H1 (cell line): ENCODE data around the gene EDEM2. TPM values are rescaled to one million over a fixed set of nuclear protein-coding genes. Genes with fewer than 3 reads are reported as not detected.

Experiments used
- CTCF ChIA-PET: fragments of 300-600 bp; sonication (Branson Sonifier 250); formaldehyde crosslinking; loops from one replicate; lab custom pipeline; 2021; ENCODE audit not compliant: partially characterized antibody; lab: Charles Lee
- POLR2A ChIA-PET: fragments of 300-600 bp; sonication (Branson Sonifier 250); formaldehyde crosslinking; loops from one replicate; lab custom pipeline; 2021; ENCODE audit warnings: inconsistent platforms; ENCODE audit not compliant: partially characterized antibody; lab: Charles Lee
- DNase-seq, 2 experiments: peaks; one replicate each; pipeline versions ENCODE4 v3.0.0 to v3.0.0-alpha.2; 2010 to 2022; ENCODE audit warnings: low spot score in 2 of 2, low read depth in 1 of 2, mixed read lengths in 1 of 2
- FAIRE-seq: peaks from 2 replicates; lab custom pipeline; 2011; peaks lifted over from hg19 to GRCh38; lab: Jason Lieb, UNC
- H2AFZ ChIP-seq: 2 replicates; pipeline ENCODE4 v1.8.1; 2012; ENCODE audit warnings: low read length, inconsistent platforms
- H2AK5ac ChIP-seq: 2 replicates; pipeline ENCODE4 v1.6.1; 2013; ENCODE audit warnings: low read depth, low read length
- H2BK120ac ChIP-seq: replicated peaks from 2 replicates; pipeline ENCODE3; 2013; ENCODE audit warnings: low read depth, low read length, inconsistent platforms
- H2BK12ac ChIP-seq: 2 replicates; pipeline ENCODE4 v1.6.1; 2013; ENCODE audit warnings: low read depth, low read length
- H2BK15ac ChIP-seq: 2 replicates; pipeline ENCODE4 v1.6.1; 2013; ENCODE audit warnings: low read length
- H2BK20ac ChIP-seq: 2 replicates; pipeline ENCODE4 v1.6.1; 2013; ENCODE audit warnings: low read length
- H2BK5ac ChIP-seq: 2 replicates; pipeline ENCODE4 v1.6.1; 2013; ENCODE audit warnings: low read depth, low read length
- H3K14ac ChIP-seq: 2 replicates; pipeline ENCODE4 v1.6.1; 2013; ENCODE audit warnings: inconsistent platforms; ENCODE audit not compliant: insufficient read length
- H3K18ac ChIP-seq: 2 replicates; pipeline ENCODE4 v1.6.1; 2013; ENCODE audit warnings: low read length; ENCODE audit errors: extremely low read depth
- H3K23ac ChIP-seq: 2 replicates; pipeline ENCODE4 v1.6.1; 2013; ENCODE audit warnings: inconsistent platforms; ENCODE audit not compliant: insufficient read length
- H3K23me2 ChIP-seq: 2 replicates; pipeline ENCODE4 v1.6.1; 2013; ENCODE audit warnings: low read depth, low read length
- H3K27ac ChIP-seq: 2 replicates; pipeline ENCODE4 v1.6.1; 2011; ENCODE audit warnings: low read depth, low read length, inconsistent platforms
- H3K27me3 ChIP-seq, 4 experiments: replicated peaks in 1 of 4; 1 replicate in 1 of 4; 2 replicates in 3 of 4; pipeline versions ENCODE4 v1.6.1 to v1.8.1; 2011 to 2013; ENCODE audit warnings: low read length in 3 of 4, mild to moderate bottlenecking in 3 of 4, inconsistent platforms in 2 of 4, mixed read lengths in 2 of 4, moderate library complexity in 1 of 4; ENCODE audit not compliant: control insufficient read depth in 3 of 4, insufficient read depth in 3 of 4; ENCODE audit errors: extremely low read depth in 1 of 4
- H3K36me3 ChIP-seq, 4 experiments: 2 replicates each; pipeline versions ENCODE4 v1.6.1 to v1.8.1; 2011 to 2013; ENCODE audit warnings: mild to moderate bottlenecking in 4 of 4, low read length in 3 of 4, moderate library complexity in 2 of 4, control low read depth in 1 of 4, inconsistent platforms in 1 of 4; ENCODE audit not compliant: insufficient read depth in 4 of 4, control insufficient read depth in 2 of 4
- H3K4ac ChIP-seq: replicated peaks from 2 replicates; pipeline ENCODE3; 2013; ENCODE audit warnings: low read length, low read depth, mixed read lengths, inconsistent platforms; ENCODE audit not compliant: insufficient read length
- H3K4me1 ChIP-seq, 4 experiments: replicated peaks in 1 of 4; 1 replicate in 1 of 4; 2 replicates in 3 of 4; pipeline versions ENCODE4 v1.6.1 to v1.8.1; 2011 to 2013; ENCODE audit warnings: low read length in 3 of 4, inconsistent platforms in 2 of 4, mixed read lengths in 1 of 4; ENCODE audit not compliant: insufficient read depth in 4 of 4, control insufficient read depth in 3 of 4
- H3K4me2 ChIP-seq, 2 experiments: 2 replicates each; pipeline versions ENCODE4 v1.6.1 to v1.8.1; 2011 to 2013; ENCODE audit warnings: low read depth in 2 of 2, low read length in 2 of 2, control low read depth in 1 of 2, inconsistent platforms in 1 of 2, mild to moderate bottlenecking in 1 of 2; ENCODE audit not compliant: insufficient read depth in 1 of 2
- H3K4me3 ChIP-seq, 4 experiments: fragments of 200-600, 300-600 bp in 1 of 4; sonication (generic), shearing (Covaris generic), sonication (Bioruptor Twin) in 1 of 4; 2 replicates each; pipeline versions ENCODE4 v1.5.1 to v1.8.1; 2011 to 2016; ENCODE audit warnings: low read length in 4 of 4, low read depth in 3 of 4, control low read depth in 2 of 4, inconsistent platforms in 2 of 4, mild to moderate bottlenecking in 2 of 4, mixed read lengths in 1 of 4, moderate library complexity in 1 of 4; ENCODE audit not compliant: insufficient read depth in 2 of 4; ENCODE audit errors: extremely low read depth in 1 of 4
- H3K56ac ChIP-seq: replicated peaks from 2 replicates; pipeline ENCODE3; 2013; ENCODE audit warnings: low read depth, mild to moderate bottlenecking, mixed read lengths, low read length, inconsistent platforms; ENCODE audit not compliant: insufficient read length
- H3K79me1 ChIP-seq: 2 replicates; pipeline ENCODE4 v1.6.1; 2013; ENCODE audit warnings: low read depth, low read length, control low read depth
- H3K79me2 ChIP-seq, 2 experiments: 2 replicates each; pipeline versions ENCODE4 v1.6.1 to v1.8.1; 2012 to 2013; ENCODE audit warnings: low read length in 2 of 2, mild to moderate bottlenecking in 2 of 2, inconsistent platforms in 1 of 2; ENCODE audit not compliant: insufficient read depth in 2 of 2, control insufficient read depth in 1 of 2
- H3K9ac ChIP-seq, 4 experiments: replicated peaks in 1 of 4; 1 replicate in 1 of 4; 2 replicates in 3 of 4; pipeline versions ENCODE4 v1.6.1 to v1.8.1; 2011 to 2013; ENCODE audit warnings: low read depth in 3 of 4, low read length in 3 of 4, control low read depth in 2 of 4, mild to moderate bottlenecking in 2 of 4, moderate library complexity in 2 of 4, inconsistent platforms in 1 of 4; ENCODE audit errors: extremely low read depth in 1 of 4
- H3K9me3 ChIP-seq, 2 experiments: 2 replicates each; pipeline versions ENCODE4 v1.6.1 to v1.8.1; 2012 to 2013; ENCODE audit warnings: mild to moderate bottlenecking in 2 of 2, moderate library complexity in 2 of 2, control low read depth in 1 of 2, inconsistent platforms in 1 of 2, low read depth in 1 of 2, low read length in 1 of 2, mixed read lengths in 1 of 2; ENCODE audit not compliant: insufficient read depth in 2 of 2
- H4K20me1 ChIP-seq, 2 experiments: replicated peaks in 1 of 2; 2 replicates each; pipeline versions ENCODE3 to v1.8.1; 2011 to 2013; ENCODE audit warnings: inconsistent platforms in 2 of 2, low read length in 2 of 2, mild to moderate bottlenecking in 1 of 2; ENCODE audit not compliant: insufficient read depth in 2 of 2, control insufficient read depth in 1 of 2
- H4K5ac ChIP-seq: 2 replicates; pipeline ENCODE4 v1.6.1; 2013; ENCODE audit warnings: low read length, low read depth, mixed read lengths, inconsistent platforms; ENCODE audit not compliant: insufficient read length
- H4K8ac ChIP-seq: 2 replicates; pipeline ENCODE4 v1.8.0; 2013; ENCODE audit warnings: mild to moderate bottlenecking, moderate library complexity, low read length, inconsistent platforms; ENCODE audit not compliant: insufficient read depth; ENCODE audit errors: extremely low read depth
- H4K91ac ChIP-seq: replicated peaks from 2 replicates; pipeline ENCODE3; 2013; ENCODE audit warnings: low read length, mixed read lengths, inconsistent platforms; ENCODE audit not compliant: insufficient read length
- BRCA1 ChIP-seq: IDR thresholded peaks from 2 replicates; pipeline ENCODE4 v1.6.1; 2012; ENCODE audit warnings: low read depth, low read length, improper control_type of control experiment
- EP300 ChIP-seq, 2 experiments: IDR thresholded peaks; 1 replicate in 1 of 2; 2 replicates in 1 of 2; pipeline ENCODE4 v1.6.1; 2011 to 2012; ENCODE audit warnings: low read depth in 2 of 2, low read length in 2 of 2, mild to moderate bottlenecking in 2 of 2, borderline replicate concordance in 1 of 2, inconsistent platforms in 1 of 2, moderate library complexity in 1 of 2
- MAFK ChIP-seq: IDR thresholded peaks from 2 replicates; pipeline ENCODE4 v1.6.1; 2012; ENCODE audit warnings: low read depth, mild to moderate bottlenecking, improper control_type of control experiment, low read length
- SP2 ChIP-seq: IDR thresholded peaks from 2 replicates; pipeline ENCODE4 v1.6.1; 2012; ENCODE audit warnings: mild to moderate bottlenecking, low read length, inconsistent platforms
- TBP ChIP-seq: IDR thresholded peaks from 2 replicates; pipeline ENCODE4 v1.6.1; 2011; ENCODE audit warnings: low read depth, low read length, improper control_type of control experiment
- WGBS, 2 experiments: shearing (Covaris generic) in 1 of 2; methylation state at CpG; one replicate each; pipeline versions ENCODE4 v1.1.6 to v1.1.7; 2013 to 2015; ENCODE audit warnings: low lambda C conversion rate in 2 of 2, mixed read lengths in 2 of 2, inconsistent platforms in 1 of 2, low coverage in 1 of 2, missing lambda C conversion rate in 1 of 2; ENCODE audit not compliant: insufficient replicate concordance in 2 of 2, insufficient coverage in 1 of 2, insufficient read length in 1 of 2; ENCODE audit errors: extremely low coverage in 1 of 2, missing lambda C conversion rate in 1 of 2; 5-methylcytosine and 5-hydroxymethylcytosine counted together
- polyA plus RNA-seq, 7 experiments: library from polyadenylated mRNA; depleted of rRNA in 3 of 7; stranded (reverse) in 5 of 7; unstranded in 2 of 7; fragments of >200 nt in 5 of 7; fragments of 200-250 nt in 2 of 7; gene quantifications; 1 replicate in 5 of 7; 2 replicates in 1 of 7; 4 replicates in 1 of 7; pipeline versions ENCODE4 v1.2.1 to v1.2.3, GENCODE V29; 2011 to 2013; ENCODE audit warnings: missing spikeins in 2 of 7, mixed read lengths in 2 of 7
- total RNA-seq: library from RNA; stranded (reverse); fragmentation: NEBNext Ultra II Directional; extraction: Animal tissue kit (Norgen Biotek cat#: 25700); gene quantifications from 2 replicates; pipeline ENCODE4 v1.2.1, GENCODE V29; 2021

Gene EDEM2
- total and polyA plus RNA-seq, 2 of the 8 experiments (the other 6 are each of a cell fraction or from before 2014, with no cell fraction given): 15.2 to 19.6 TPM

DNA sequence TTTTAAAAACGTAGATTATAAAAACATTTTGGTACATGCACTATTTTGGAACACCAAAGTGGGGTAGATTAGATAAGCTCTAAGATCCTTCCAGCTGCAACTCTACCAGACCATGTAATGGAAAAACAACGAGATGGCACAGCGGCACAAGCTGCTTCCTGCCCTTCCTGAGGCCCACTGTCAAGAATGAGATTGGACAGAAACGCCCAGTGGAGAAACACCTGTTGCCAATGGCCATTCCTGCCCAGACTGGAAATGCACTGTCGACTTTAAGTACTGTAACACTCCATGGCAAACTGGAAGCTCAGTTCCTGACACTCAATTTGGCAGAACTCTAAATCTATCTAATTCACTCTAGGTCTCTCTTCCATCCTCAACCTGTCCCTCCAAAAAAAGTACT, 21.4 kb downstream of the EDEM2 start:
- Histone ChIP-seq H3K36me3 (peaks cover 7 to 59% (median 31%) of the 10 kb centered on the region in 4 experiments; a peak in 7 of 8 replicates), H2AFZ (no peak overlapping the region), H3K14ac (no peak overlapping the region), H3K18ac (no peak overlapping the region), H3K4me2 (no peak overlapping the region), H2BK20ac (no peak overlapping the region), H3K79me2 (no peaks in the 10 kb centered on the region), H2BK5ac (no peak overlapping the region), H4K5ac (no peak overlapping the region), H2BK120ac (no peak overlapping the region), H3K9me3 (no peaks in the 10 kb centered on the region), H3K79me1 (no peaks in the 10 kb centered on the region), H3K4ac (no peak overlapping the region), H3K56ac (no peak overlapping the region), H4K20me1 (no peaks in the 10 kb centered on the region), H3K4me1 (no peaks in the 10 kb centered on the region), H3K27me3 (no peaks in the 10 kb centered on the region), H4K91ac (no peak overlapping the region), H2BK12ac (no peak overlapping the region), H3K23me2 (no peaks in the 10 kb centered on the region), H3K9ac (no peak overlapping the region), H4K8ac (no peak overlapping the region), H3K23ac (no peak overlapping the region), H3K4me3 (no peak overlapping the region), H3K27ac (no peak overlapping the region), H2BK15ac (no peak overlapping the region), H2AK5ac (no peak overlapping the region)
- TF ChIP-seq MAFK (no peak), BRCA1 (no peak), EP300 (IDR thresholded peaks at IDR 0.05; ENCODE audit: borderline replicate concordance in 1 of 2, low read depth in 2 of 2, low read length in 2 of 2) (no peak), SP2 (no peak), TBP (no peak)
- WGBS, 2 experiments: 91% methylated on average over 5 of the region's 5 CpGs; no CpG with 5 or more reads in 1 of the 2 experiments
- ChIA-PET CTCF (interaction anchor here (0.6 to 1.5 kb wide), 6 partner anchors 10 to 158 kb away, joined by 3 to 8 read pairs (median 3); no protein-coding TSS in a partner anchor), POLR2A (no interaction called here)
- FAIRE-seq: no peak
- DNase-seq: no peak
